ENCODE results near the gene MEGF8. TPM values are rescaled to one million over a fixed set of nuclear protein-coding genes. Genes with fewer than 3 reads are reported as not detected.

MEGF8 gene
- total and polyA plus RNA-seq, 2 of the 13 experiments (the other 11 are each of a cell fraction or from before 2014, with no cell fraction given), result 4.0 to 8.8 TPM

GRCh38 chr19:42315024-42315423, 10.4 kb upstream of the MEGF8 start (continued):
- TF ChIP-seq, protein P1, sequence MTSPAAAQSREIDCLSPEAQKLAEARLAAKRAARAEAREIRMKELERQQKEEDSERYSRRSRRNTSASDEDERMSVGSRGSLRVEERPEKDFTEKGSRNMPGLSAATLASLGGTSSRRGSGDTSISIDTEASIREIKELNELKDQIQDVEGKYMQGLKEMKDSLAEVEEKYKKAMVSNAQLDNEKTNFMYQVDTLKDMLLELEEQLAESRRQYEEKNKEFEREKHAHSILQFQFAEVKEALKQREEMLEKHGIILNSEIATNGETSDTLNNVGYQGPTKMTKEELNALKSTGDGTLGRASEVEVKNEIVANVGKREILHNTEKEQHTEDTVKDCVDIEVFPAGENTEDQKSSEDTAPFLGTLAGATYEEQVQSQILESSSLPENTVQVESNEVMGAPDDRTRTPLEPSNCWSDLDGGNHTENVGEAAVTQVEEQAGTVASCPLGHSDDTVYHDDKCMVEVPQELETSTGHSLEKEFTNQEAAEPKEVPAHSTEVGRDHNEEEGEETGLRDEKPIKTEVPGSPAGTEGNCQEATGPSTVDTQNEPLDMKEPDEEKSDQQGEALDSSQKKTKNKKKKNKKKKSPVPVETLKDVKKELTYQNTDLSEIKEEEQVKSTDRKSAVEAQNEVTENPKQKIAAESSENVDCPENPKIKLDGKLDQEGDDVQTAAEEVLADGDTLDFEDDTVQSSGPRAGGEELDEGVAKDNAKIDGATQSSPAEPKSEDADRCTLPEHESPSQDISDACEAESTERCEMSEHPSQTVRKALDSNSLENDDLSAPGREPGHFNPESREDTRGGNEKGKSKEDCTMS (CRISPR knock-in tag; conservative IDR thresholded peaks at IDR 0.05), result no peak
- TF ChIP-seq ZNF652 (CRISPR knock-in tag; IDR thresholded peaks at IDR 0.05; ENCODE audit: borderline replicate concordance, low read depth) (no peak), CREB3 (CRISPR knock-in tag; IDR thresholded peaks at IDR 0.05) (no peak), HOXA7 (CRISPR knock-in tag; IDR thresholded peaks at IDR 0.05) (no peak), PHF8 (CRISPR knock-in tag; IDR thresholded peaks at IDR 0.05) (no peak)

DNA sequence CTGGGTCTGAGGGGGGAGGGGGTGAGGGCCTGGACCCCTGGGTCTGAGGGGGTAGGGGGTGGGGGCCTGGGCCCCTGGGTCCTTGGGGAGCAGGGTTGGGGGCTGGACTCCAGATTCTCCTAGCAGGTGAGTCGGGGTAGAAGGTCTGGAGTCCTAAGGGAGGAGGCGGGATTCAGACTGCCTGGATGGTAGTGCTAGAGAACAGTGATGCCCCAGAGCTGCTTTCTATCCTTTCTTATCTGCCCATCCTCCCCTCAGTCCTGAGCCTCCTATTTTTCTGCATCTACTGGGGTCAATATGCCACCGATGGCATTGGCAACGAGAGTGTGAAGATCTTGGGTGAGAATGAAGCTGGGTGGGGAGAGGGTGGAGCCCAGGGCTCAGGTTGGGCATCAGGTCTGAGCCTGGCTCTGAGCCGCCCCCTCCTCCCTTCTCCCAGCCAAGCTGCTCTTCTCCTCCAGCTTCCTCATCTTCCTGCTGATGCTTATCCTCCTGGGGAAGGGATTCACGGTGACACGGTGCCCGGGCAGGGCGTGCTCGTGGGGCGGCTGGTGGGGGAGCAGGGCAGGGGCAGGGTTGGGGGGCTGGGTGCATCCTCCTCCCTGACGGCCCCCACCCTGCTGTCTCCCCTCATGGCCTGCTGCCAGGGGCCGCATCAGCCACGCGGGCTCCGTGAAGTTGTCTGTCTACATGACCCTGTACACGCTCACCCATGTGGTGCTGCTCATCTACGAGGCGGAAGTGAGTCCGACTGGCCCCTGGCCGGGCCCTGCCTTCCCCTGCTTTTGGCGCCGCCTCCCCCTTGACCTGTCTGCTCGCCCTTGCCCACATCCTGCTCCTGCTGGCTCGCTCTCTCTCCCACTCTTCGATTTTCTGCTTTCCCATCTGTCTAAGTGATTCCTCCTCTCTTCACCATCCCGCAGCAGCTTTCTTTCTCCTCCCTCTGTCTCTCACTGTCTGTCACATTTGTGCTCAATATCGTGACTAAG, 8.9 kb upstream of the MEGF8 start:
- in situ Hi-C loops (cut with HindIII; ENCODE audit: extremely low pct_ligation_motif_present, low pct_unique_long_range_greater_than_20kb) (no loop called here), intact Hi-C loops (cut with micrococcal nuclease; ENCODE audit: unreplicated experiment) (loop anchor here (1.0 kb wide), 1 partner anchor 9 kb away; the partner anchor contains the start of gene MEGF8)
- Histone ChIP-seq H3K4me3 (replicated peaks in 1 of 3; ENCODE audit: insufficient read depth in 1 of 3, low read depth in 2 of 3, low read length in 3 of 3) (peak overlapping the region; percentile 46 to 70 (median 54)), H3K27me3 (ENCODE audit: control insufficient read depth in 1 of 2, insufficient read depth in 2 of 2, low read length in 2 of 2) (peaks cover 0 to 15% of the 10 kb centered on the region in 2 experiments; a peak in 3 of 5 replicates), H3K9me3 (ENCODE audit: low read length) (no peaks in the 10 kb centered on the region), H3K27ac (ENCODE audit: extremely low read length, insufficient read depth, low read length) (no peak overlapping the region), H4K20me1 (ENCODE audit: insufficient read depth, low read length) (no peaks in the 10 kb centered on the region), H3K4me1 (ENCODE audit: insufficient read depth, low read length) (peaks cover 40% of the 10 kb centered on the region), H3K79me2 (ENCODE audit: insufficient read depth, low read length) (no peaks in the 10 kb centered on the region), H3K36me3 (replicated peaks in 1 of 2; ENCODE audit: control insufficient read depth in 1 of 2, insufficient read depth in 2 of 2, low read length in 2 of 2) (no peaks in the 10 kb centered on the region), H2AFZ (ENCODE audit: low read length) (peak overlapping the region; percentile 90), H3K4me2 (ENCODE audit: low read depth, low read length) (peak overlapping the region; percentile 99), H3K9ac (ENCODE audit: insufficient read depth, low read depth, low read length) (peak overlapping the region; percentile 37; the same call in 1 of the 2 replicates)
- WGBS (ENCODE audit: low lambda C conversion rate), result 11% methylated on average over 19 of the region's 28 CpGs
- BruUV-seq (replicated peaks), result no TSS peak
- DNase-seq (ENCODE audit: low spot score) (peak; percentile 46), FAIRE-seq (no peak), ATAC-seq (peak; percentile 78)
- CTCF ChIA-PET (ENCODE audit: low intra/inter-chr PET ratio, low total read pairs), result no interaction called here
- POLR2A ChIA-PET, result interaction anchor here (0.7 to 1.1 kb wide), 3 partner anchors 14 to 109 kb away, joined by 3 to 5 read pairs (median 3); partner anchors contain the start of genes PAFAH1B3 and PRR19
- TF ChIP-seq PPARG (CRISPR knock-in tag; conservative IDR thresholded peaks at IDR 0.05) (no peak; the same call in 1 of the 2 replicates), SP4 (CRISPR knock-in tag; IDR thresholded peaks at IDR 0.05) (no peak), ZMYM2 (CRISPR knock-in tag; IDR thresholded peaks at IDR 0.05) (no peak), NFIB (CRISPR knock-in tag; IDR thresholded peaks at IDR 0.05; ENCODE audit: borderline replicate concordance) (no peak), ZGPAT (CRISPR knock-in tag; IDR thresholded peaks at IDR 0.05) (peak; percentile 47; the same call in 1 of the 2 replicates), ZNF556 (CRISPR knock-in tag; IDR thresholded peaks at IDR 0.05; ENCODE audit: borderline replicate concordance) (no peak), MAZ (IDR thresholded peaks at IDR 0.05; ENCODE audit: borderline replicate concordance, low read depth, low read length) (no peak), MAZ (CRISPR knock-in tag; IDR thresholded peaks at IDR 0.05; ENCODE audit: low read depth) (no peak), PHF21A (CRISPR knock-in tag; IDR thresholded peaks at IDR 0.05) (no peak), BCL6 (CRISPR knock-in tag; IDR thresholded peaks at IDR 0.05) (no peak), ZNF563 (CRISPR knock-in tag; IDR thresholded peaks at IDR 0.05) (no peak), GTF2F1 (IDR thresholded peaks at IDR 0.05; ENCODE audit: low read length) (no peak)
